Activated CD8-positive, alpha-beta T cell treated with anti-CD3 and anti-CD28 coated beads for 36 hours (primary cell): Measurements from ENCODE around the gene FKBP9. TPM values are rescaled to one million over a fixed set of nuclear protein-coding genes. Genes with fewer than 3 reads are reported as not detected.

ENCODE experiments used
- ATAC-seq: fragments of 200-7000 bp; cut with Tn5 transposase; one replicate; pipeline ENCODE4 v1.10.0; 2021; ENCODE audit warnings: mild to moderate bottlenecking, moderate library complexity
- CTCF ChIA-PET: fragments of 350-600 bp; sonication (Branson Sonifier 250); formaldehyde crosslinking; loops from one replicate; lab custom pipeline; 2021; ENCODE audit warnings: antibody characterized with exemption; lab: Charles Lee
- POLR2A ChIA-PET: fragments of 350-600 bp; sonication (Branson Sonifier 250); formaldehyde crosslinking; loops from one replicate; lab custom pipeline; 2021; ENCODE audit warnings: antibody characterized with exemption; lab: Charles Lee
- DNase-seq: peaks from one replicate; pipeline ENCODE4 v3.0.0-alpha.2; 2020
- H3K27ac Mint-ChIP-seq: one replicate; pipeline ENCODE4 v1.8.0; 2021; ENCODE audit warnings: mild to moderate bottlenecking, mixed read lengths
- H3K27me3 Mint-ChIP-seq: one replicate; pipeline ENCODE4 v1.8.0; 2021; ENCODE audit warnings: mixed read lengths
- H3K36me3 Mint-ChIP-seq: one replicate; pipeline ENCODE4 v1.8.0; 2021; ENCODE audit warnings: low read depth, mixed read lengths
- H3K4me1 Mint-ChIP-seq: one replicate; pipeline ENCODE4 v1.8.0; 2021; ENCODE audit warnings: low read depth, mixed read lengths
- H3K4me3 Mint-ChIP-seq: one replicate; pipeline ENCODE4 v1.8.0; 2021; ENCODE audit warnings: mild to moderate bottlenecking, moderate library complexity, mixed read lengths
- H3K9me3 Mint-ChIP-seq: one replicate; pipeline ENCODE4 v1.8.0; 2021; ENCODE audit warnings: mixed read lengths
- intact Hi-C: fragments of 100-400 bp; cut with micrococcal nuclease; formaldehyde crosslinking; loops from one replicate; pipeline ENCODE4 v1.10.0; 2022
- total RNA-seq, 2 experiments: library from RNA; stranded (reverse); gene quantifications; one replicate each; pipeline ENCODE4 v1.2.3, GENCODE V29; 2021
- TF ChIP-seq, protein P1 (sequence below): fragments of 200-600 bp; IDR thresholded peaks from one replicate; pipeline ENCODE4 v1.8.0; 2022; ENCODE audit warnings: antibody characterized with exemption, mild to moderate bottlenecking

The FKBP9 gene
- total RNA-seq, 2 experiments from 2014 or later = 0.47 TPM; not detected in 1

DNA sequence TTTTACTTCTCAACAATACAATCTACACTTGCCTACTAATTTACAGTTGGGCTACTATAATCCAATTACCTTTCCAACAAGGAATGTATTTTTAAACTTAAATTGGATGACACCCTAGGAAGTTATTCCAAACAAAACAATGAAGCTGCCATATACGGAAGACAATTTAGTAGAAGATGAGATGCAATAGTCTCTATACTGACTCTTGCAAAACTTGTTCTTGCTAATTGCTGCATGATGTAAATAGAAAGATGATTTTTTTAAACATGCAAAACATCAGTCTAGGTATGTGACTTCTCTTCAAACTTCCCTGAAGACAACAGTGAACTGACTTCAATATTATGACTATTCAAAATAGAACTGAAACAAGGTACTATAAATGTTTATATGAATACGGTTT is 87.7 kb downstream of the FKBP9 start:
- TF ChIP-seq, protein P1, sequence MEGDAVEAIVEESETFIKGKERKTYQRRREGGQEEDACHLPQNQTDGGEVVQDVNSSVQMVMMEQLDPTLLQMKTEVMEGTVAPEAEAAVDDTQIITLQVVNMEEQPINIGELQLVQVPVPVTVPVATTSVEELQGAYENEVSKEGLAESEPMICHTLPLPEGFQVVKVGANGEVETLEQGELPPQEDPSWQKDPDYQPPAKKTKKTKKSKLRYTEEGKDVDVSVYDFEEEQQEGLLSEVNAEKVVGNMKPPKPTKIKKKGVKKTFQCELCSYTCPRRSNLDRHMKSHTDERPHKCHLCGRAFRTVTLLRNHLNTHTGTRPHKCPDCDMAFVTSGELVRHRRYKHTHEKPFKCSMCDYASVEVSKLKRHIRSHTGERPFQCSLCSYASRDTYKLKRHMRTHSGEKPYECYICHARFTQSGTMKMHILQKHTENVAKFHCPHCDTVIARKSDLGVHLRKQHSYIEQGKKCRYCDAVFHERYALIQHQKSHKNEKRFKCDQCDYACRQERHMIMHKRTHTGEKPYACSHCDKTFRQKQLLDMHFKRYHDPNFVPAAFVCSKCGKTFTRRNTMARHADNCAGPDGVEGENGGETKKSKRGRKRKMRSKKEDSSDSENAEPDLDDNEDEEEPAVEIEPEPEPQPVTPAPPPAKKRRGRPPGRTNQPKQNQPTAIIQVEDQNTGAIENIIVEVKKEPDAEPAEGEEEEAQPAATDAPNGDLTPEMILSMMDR = no peak
- CTCF ChIA-PET = interaction anchor here (0.8 to 2.4 kb wide), 3 partner anchors 63 to 199 kb away, joined by 3 to 9 read pairs (median 3); partner anchors contain the start of gene RP9
- H3K27me3 Mint-ChIP-seq = no peaks in the 10 kb centered on the region
- intact Hi-C loops = no loop called here
- no peaks in the 10 kb centered on the region for H3K36me3 Mint-ChIP-seq
- no peaks in the 10 kb centered on the region for H3K9me3 Mint-ChIP-seq
- H3K27ac Mint-ChIP-seq = no peak overlapping the region
- H3K4me3 Mint-ChIP-seq = no peak overlapping the region
- ATAC-seq (no peak), DNase-seq (no peak)
- POLR2A ChIA-PET = no interaction called here
- peaks cover 36% of the 10 kb centered on the region for H3K4me1 Mint-ChIP-seq

DNA sequence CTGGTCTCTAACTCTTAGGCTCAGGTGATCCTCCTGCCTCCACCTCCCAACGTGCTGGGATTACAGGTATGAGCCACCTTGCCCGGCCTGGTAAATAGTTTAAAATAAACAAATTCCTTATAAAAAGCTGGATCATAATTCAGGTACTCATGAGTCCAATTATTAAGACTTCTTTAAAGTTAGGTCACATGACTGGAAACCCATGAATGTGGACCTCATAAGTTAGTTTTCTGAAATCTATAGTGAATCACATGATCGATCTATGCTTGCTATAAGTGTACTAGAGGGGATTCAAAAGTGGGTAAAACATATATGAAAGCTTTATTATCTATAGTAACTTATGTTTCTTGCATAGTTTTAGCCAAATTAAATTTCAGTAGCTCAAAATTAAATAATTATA is 91.0 kb downstream of the FKBP9 start:
- DNase-seq (no peak), ATAC-seq (no peak)
- Mint-ChIP-seq H3K9me3 (no peaks in the 10 kb centered on the region), H3K27me3 (no peaks in the 10 kb centered on the region), H3K27ac (no peak overlapping the region), H3K4me1 (peaks cover 42% of the 10 kb centered on the region), H3K36me3 (no peaks in the 10 kb centered on the region), H3K4me3 (no peak overlapping the region)
- intact Hi-C loops = no loop called here
- ChIA-PET CTCF (interaction anchor here (1.9 to 2.5 kb wide), 3 partner anchors 59 to 248 kb away, joined by 5 to 12 read pairs (median 8); no protein-coding TSS in a partner anchor), POLR2A (interaction anchor here (1.0 kb wide), 1 partner anchor 14 kb away, joined by 4 read pairs; the partner anchor contains the start of gene NT5C3A)
- TF ChIP-seq, protein P1 = no peak

DNA sequence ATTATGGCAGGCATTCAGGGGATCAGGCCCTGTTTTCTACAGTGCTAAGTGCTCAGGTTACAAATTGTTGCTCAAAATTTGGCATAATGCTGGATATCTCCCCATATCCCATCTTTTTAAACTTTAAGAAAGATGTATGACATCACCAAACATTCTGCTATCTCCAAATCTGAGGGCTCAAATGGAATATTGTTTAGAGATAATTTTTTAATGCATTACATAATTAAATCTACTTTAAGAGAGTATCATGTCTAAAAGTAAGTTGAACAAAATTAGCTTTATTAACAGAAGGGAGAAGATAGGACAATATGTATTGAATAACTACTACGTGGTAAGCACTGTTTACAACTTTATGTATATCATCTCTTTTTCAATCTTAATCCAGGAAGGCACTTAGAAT is 91.5 kb downstream of the FKBP9 start:
- DNase-seq (no peak), ATAC-seq (no peak)
- intact Hi-C loops = no loop called here
- ChIA-PET POLR2A (interaction anchor here (0.6 to 1.0 kb wide), 2 partner anchors 13 to 171 kb away, joined by 3 to 4 read pairs; partner anchors contain the start of gene NT5C3A), CTCF (interaction anchor here (1.9 to 2.5 kb wide), 3 partner anchors 59 to 248 kb away, joined by 5 to 12 read pairs (median 8); no protein-coding TSS in a partner anchor)
- H3K4me3 Mint-ChIP-seq = no peak overlapping the region
- TF ChIP-seq, protein P1 = no peak
- no peaks in the 10 kb centered on the region for H3K9me3 Mint-ChIP-seq
- no peaks in the 10 kb centered on the region for H3K36me3 Mint-ChIP-seq
- no peak overlapping the region for H3K27ac Mint-ChIP-seq
- peaks cover 41% of the 10 kb centered on the region for H3K4me1 Mint-ChIP-seq
- H3K27me3 Mint-ChIP-seq = no peaks in the 10 kb centered on the region

DNA sequence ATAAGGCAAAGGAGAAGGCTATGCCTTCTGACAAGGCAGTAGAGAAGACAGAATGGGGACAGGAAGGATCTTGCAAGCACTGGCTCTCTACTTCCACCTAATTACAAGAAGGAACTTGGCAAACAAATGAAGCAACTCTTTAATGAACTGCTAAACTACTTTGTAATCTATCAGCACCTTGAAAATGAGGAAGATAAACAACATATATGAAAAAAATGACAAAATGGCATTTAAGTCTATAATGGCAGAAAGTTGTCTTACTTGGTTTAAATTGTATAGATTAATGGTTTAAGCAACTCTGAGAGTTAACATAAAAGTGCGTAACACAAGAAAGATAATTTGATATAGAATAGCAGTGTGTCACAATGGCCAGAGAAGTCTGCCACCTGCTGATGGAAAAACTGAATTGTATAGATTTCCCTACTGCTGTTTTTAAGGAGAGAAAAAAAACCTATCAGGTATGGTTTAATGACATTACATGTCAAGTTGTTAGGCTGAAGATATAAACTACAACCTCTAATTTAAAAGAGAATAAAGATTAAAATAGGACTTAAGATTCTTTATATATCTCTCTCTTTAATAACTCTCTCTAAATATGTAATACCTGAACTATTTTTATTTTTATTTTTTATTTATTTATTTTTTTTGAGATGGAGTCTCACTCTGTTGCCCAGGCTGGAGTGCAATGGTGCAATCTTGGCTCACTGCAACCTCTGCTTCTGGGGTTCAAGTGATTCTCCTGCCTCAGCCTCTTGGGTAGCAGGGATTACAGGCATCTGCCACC is 93.5 kb downstream of the FKBP9 start:
- Mint-ChIP-seq H3K36me3 (peaks cover 3% of the 10 kb centered on the region), H3K4me3 (no peak overlapping the region), H3K27me3 (no peaks in the 10 kb centered on the region), H3K9me3 (no peaks in the 10 kb centered on the region), H3K4me1 (peaks cover 47% of the 10 kb centered on the region), H3K27ac (no peak overlapping the region)
- TF ChIP-seq, protein P1 = peak; percentile 71
- intact Hi-C loops = no loop called here
- ATAC-seq (peak; percentile 64), DNase-seq (peak; percentile 39)
- ChIA-PET POLR2A (no interaction called here), CTCF (interaction anchor here (0.6 to 3.1 kb wide), 5 partner anchors 11 to 204 kb away, joined by 4 to 20 read pairs (median 8); partner anchors contain the start of gene RP9)
